ENCODE measurements around the gene AKAP8L. TPM values are rescaled to one million over a fixed set of nuclear protein-coding genes. Genes with fewer than 3 reads are reported as not detected.

Gene AKAP8L
- total and polyA plus RNA-seq, 2 of the 8 experiments (the other 6 are each of a cell fraction or from before 2014, with no cell fraction given): 75.1 to 138 TPM

- DNase-seq (ENCODE audit: low read depth in 1 of 2, low spot score in 2 of 2) (no peak), FAIRE-seq (no peak)
- no peak overlapping the region for H3K56ac ChIP-seq (replicated peaks; ENCODE audit: insufficient read length, low read depth, low read length)
- no peak overlapping the region for H2BK5ac ChIP-seq (ENCODE audit: low read depth, low read length)
- no peak overlapping the region for H3K23ac ChIP-seq (ENCODE audit: insufficient read length)
- H3K79me1 ChIP-seq (ENCODE audit: low read depth, low read length): no peaks in the 10 kb centered on the region
- H3K9me3 ChIP-seq (ENCODE audit: insufficient read depth in 2 of 2, low read depth in 1 of 2, low read length in 1 of 2): no peaks in the 10 kb centered on the region
- H4K20me1 ChIP-seq (replicated peaks in 1 of 2; ENCODE audit: control insufficient read depth in 1 of 2, insufficient read depth in 2 of 2, low read length in 2 of 2): no peaks in the 10 kb centered on the region
- H2BK120ac ChIP-seq (replicated peaks; ENCODE audit: low read depth, low read length): no peak overlapping the region
- H3K14ac ChIP-seq (ENCODE audit: insufficient read length): no peak overlapping the region
- H2BK20ac ChIP-seq (ENCODE audit: low read length): no peak overlapping the region
- H4K8ac ChIP-seq (ENCODE audit: extremely low read depth, insufficient read depth, low read length): no peak overlapping the region
- no peak overlapping the region for H4K5ac ChIP-seq (ENCODE audit: insufficient read length, low read depth, low read length)
- WGBS, 2 experiments (ENCODE audit: extremely low coverage in 1 of 2, insufficient coverage in 1 of 2, insufficient read length in 1 of 2, insufficient replicate concordance in 2 of 2, low coverage in 1 of 2, low lambda C conversion rate in 2 of 2, missing lambda C conversion rate in 1 of 2): 83% methylated on average over 22 of the region's 25 CpGs; no CpG with 5 or more reads in 1 of the 2 experiments
- H3K79me2 ChIP-seq (ENCODE audit: control insufficient read depth in 1 of 2, insufficient read depth in 2 of 2, low read length in 2 of 2): no peaks in the 10 kb centered on the region
- no peak overlapping the region for H3K4ac ChIP-seq (replicated peaks; ENCODE audit: insufficient read length, low read depth, low read length)
- no peaks in the 10 kb centered on the region; a peak in 1 of 7 replicates for H3K4me1 ChIP-seq (replicated peaks in 1 of 4; ENCODE audit: control insufficient read depth in 3 of 4, insufficient read depth in 4 of 4, low read length in 3 of 4)
- H3K4me2 ChIP-seq (ENCODE audit: insufficient read depth in 1 of 2, low read depth in 2 of 2, low read length in 2 of 2): no peak overlapping the region
- no peak overlapping the region for H2AK5ac ChIP-seq (ENCODE audit: low read depth, low read length)
- ChIA-PET CTCF (ENCODE audit: partially characterized antibody) (interaction anchor here (1.1 to 7.5 kb wide), 3 partner anchors 9 to 19 kb away, joined by 3 to 48 read pairs (median 8); partner anchors contain the start of gene AKAP8L), POLR2A (ENCODE audit: partially characterized antibody) (interaction anchor here (2.6 kb wide), 1 partner anchor 20 kb away, joined by 8 read pairs; the partner anchor contains the start of gene AKAP8L)
- H3K18ac ChIP-seq (ENCODE audit: extremely low read depth, low read length): no peak overlapping the region
- no peaks in the 10 kb centered on the region for H3K36me3 ChIP-seq (ENCODE audit: control insufficient read depth in 2 of 4, insufficient read depth in 4 of 4, low read length in 3 of 4)
- no peak overlapping the region for H3K9ac ChIP-seq (replicated peaks in 1 of 4; ENCODE audit: extremely low read depth in 1 of 4, low read depth in 3 of 4, low read length in 3 of 4)
- no peak overlapping the region for H2AFZ ChIP-seq (ENCODE audit: low read length)
- H3K23me2 ChIP-seq (ENCODE audit: low read depth, low read length): no peaks in the 10 kb centered on the region
- no peak overlapping the region for H3K27ac ChIP-seq (ENCODE audit: low read depth, low read length)
- no peak overlapping the region for H4K91ac ChIP-seq (replicated peaks; ENCODE audit: insufficient read length, low read length)
- no peak overlapping the region for H2BK12ac ChIP-seq (ENCODE audit: low read depth, low read length)
- H2BK15ac ChIP-seq (ENCODE audit: low read length): no peak overlapping the region
- H3K4me3 ChIP-seq (ENCODE audit: extremely low read depth in 1 of 4, insufficient read depth in 2 of 4, low read depth in 3 of 4, low read length in 4 of 4): no peak overlapping the region
- H3K27me3 ChIP-seq (replicated peaks in 1 of 4; ENCODE audit: control insufficient read depth in 3 of 4, extremely low read depth in 1 of 4, insufficient read depth in 3 of 4, low read length in 3 of 4): no peaks in the 10 kb centered on the region
- no peak for TF ChIP-seq GTF2F1 (IDR thresholded peaks at IDR 0.05; ENCODE audit: borderline replicate concordance, low read depth, low read length)
- no peak for TF ChIP-seq SP4 (IDR thresholded peaks at IDR 0.05; ENCODE audit: low read length)
- no peak for TF ChIP-seq SAP30 (IDR thresholded peaks at IDR 0.05; ENCODE audit: insufficient read depth, insufficient replicate concordance, low read length)
- TF ChIP-seq USF2 (IDR thresholded peaks at IDR 0.05; ENCODE audit: low read length): no peak
- TF ChIP-seq PHF8 (conservative IDR thresholded peaks at IDR 0.05; ENCODE audit: low read depth, low read length): no peak
- TF ChIP-seq ZNF274 (IDR thresholded peaks at IDR 0.05; ENCODE audit: borderline replicate concordance, extremely low read depth, low read length): no peak
Observed at GRCh38 chr19:15439078-15439799, 20.5 kb upstream of the AKAP8L start.

Measured in H1 (cell line).